ENCODE measurements around the gene ZNRF3. TPM values are rescaled to one million over a fixed set of nuclear protein-coding genes. Genes with fewer than 3 reads are reported as not detected.

Gene ZNRF3
- total RNA-seq, 1 donor from 2014 or later: 6.7 TPM

GRCh38 chr22:29061773-29062172 lies 178.4 kb downstream of the ZNRF3 start, which contains the start of gene C22orf31:
C22orf31 (minus strand) TSS chr22:29061831; CDS start chr22:29061792, 39 bp downstream.
- Mint-ChIP-seq H3K27me3 (ENCODE audit: low read depth) (peaks cover 7% of the 10 kb centered on the region), H3K36me3 (ENCODE audit: low read depth) (no peaks in the 10 kb centered on the region), H3K4me1 (ENCODE audit: low read depth) (no peaks in the 10 kb centered on the region), H3K4me3 (ENCODE audit: unreplicated experiment) (no peak within 1 kb of the TSS), H3K27ac (ENCODE audit: unreplicated experiment) (no peak within 1 kb of the TSS), H3K9me3 (ENCODE audit: low read depth) (no peaks in the 10 kb centered on the region)
- DNase-seq (ENCODE audit: low spot score): no peak
- TF ChIP-seq CTCF (IDR thresholded peaks at IDR 0.05): no peak

- H3K4me1 Mint-ChIP-seq (ENCODE audit: low read depth): no peaks in the 10 kb centered on the region
- peaks cover 8% of the 10 kb centered on the region for H3K27me3 Mint-ChIP-seq (ENCODE audit: low read depth)
- no peaks in the 10 kb centered on the region for H3K36me3 Mint-ChIP-seq (ENCODE audit: low read depth)
- no peak for TF ChIP-seq CTCF (IDR thresholded peaks at IDR 0.05)
- no peak for DNase-seq (ENCODE audit: low spot score)
- H3K4me3 Mint-ChIP-seq (ENCODE audit: unreplicated experiment): no peak overlapping the region
- no peaks in the 10 kb centered on the region for H3K9me3 Mint-ChIP-seq (ENCODE audit: low read depth)
- H3K27ac Mint-ChIP-seq (ENCODE audit: unreplicated experiment): no peak overlapping the region
Measured at GRCh38 chr22:29062286-29062821, 179.0 kb downstream of the ZNRF3 start.

- no peak for TF ChIP-seq CTCF (IDR thresholded peaks at IDR 0.05)
- Mint-ChIP-seq H3K4me1 (ENCODE audit: low read depth) (no peaks in the 10 kb centered on the region), H3K36me3 (ENCODE audit: low read depth) (no peaks in the 10 kb centered on the region), H3K27ac (ENCODE audit: unreplicated experiment) (no peak overlapping the region), H3K9me3 (ENCODE audit: low read depth) (no peaks in the 10 kb centered on the region), H3K4me3 (ENCODE audit: unreplicated experiment) (no peak overlapping the region), H3K27me3 (ENCODE audit: low read depth) (peaks cover 10% of the 10 kb centered on the region)
- no peak for DNase-seq (ENCODE audit: low spot score)
Measured at GRCh38 chr22:29065468-29066190, 182.3 kb downstream of the ZNRF3 start.

- Mint-ChIP-seq H3K9me3 (ENCODE audit: low read depth) (no peaks in the 10 kb centered on the region), H3K27ac (ENCODE audit: unreplicated experiment) (no peak overlapping the region), H3K27me3 (ENCODE audit: low read depth) (peaks cover 10% of the 10 kb centered on the region), H3K4me1 (ENCODE audit: low read depth) (peaks cover 15% of the 10 kb centered on the region), H3K4me3 (ENCODE audit: unreplicated experiment) (no peak overlapping the region), H3K36me3 (ENCODE audit: low read depth) (no peaks in the 10 kb centered on the region)
- TF ChIP-seq CTCF (IDR thresholded peaks at IDR 0.05): no peak
- DNase-seq (ENCODE audit: low spot score): no peak
Measured at GRCh38 chr22:29069463-29069862, 186.1 kb downstream of the ZNRF3 start.

- DNase-seq (ENCODE audit: low spot score): no peak
- peak overlapping the region; percentile 61 for H3K4me3 Mint-ChIP-seq (ENCODE audit: unreplicated experiment)
Measured at GRCh38 chr22:29070490-29070889, 187.1 kb downstream of the ZNRF3 start.

More at GRCh38 chr22:29070490-29070889, 187.1 kb downstream of the ZNRF3 start:
- H3K9me3 Mint-ChIP-seq (ENCODE audit: low read depth): no peaks in the 10 kb centered on the region
- no peak overlapping the region for H3K27ac Mint-ChIP-seq (ENCODE audit: unreplicated experiment)
- H3K27me3 Mint-ChIP-seq (ENCODE audit: low read depth): peaks cover 10% of the 10 kb centered on the region
- TF ChIP-seq CTCF (IDR thresholded peaks at IDR 0.05): no peak
- H3K36me3 Mint-ChIP-seq (ENCODE audit: low read depth): no peaks in the 10 kb centered on the region
- peaks cover 15% of the 10 kb centered on the region for H3K4me1 Mint-ChIP-seq (ENCODE audit: low read depth)

All from chondrocyte (in vitro differentiated cells).